Measurements from ENCODE around the gene PCED1B.
"Not testable (repeated sequence)": the region's sequence is repeated elsewhere in the genome, so short reads cannot be mapped to it uniquely, and the experiment has no call there.

Gene PCED1B

DNA sequence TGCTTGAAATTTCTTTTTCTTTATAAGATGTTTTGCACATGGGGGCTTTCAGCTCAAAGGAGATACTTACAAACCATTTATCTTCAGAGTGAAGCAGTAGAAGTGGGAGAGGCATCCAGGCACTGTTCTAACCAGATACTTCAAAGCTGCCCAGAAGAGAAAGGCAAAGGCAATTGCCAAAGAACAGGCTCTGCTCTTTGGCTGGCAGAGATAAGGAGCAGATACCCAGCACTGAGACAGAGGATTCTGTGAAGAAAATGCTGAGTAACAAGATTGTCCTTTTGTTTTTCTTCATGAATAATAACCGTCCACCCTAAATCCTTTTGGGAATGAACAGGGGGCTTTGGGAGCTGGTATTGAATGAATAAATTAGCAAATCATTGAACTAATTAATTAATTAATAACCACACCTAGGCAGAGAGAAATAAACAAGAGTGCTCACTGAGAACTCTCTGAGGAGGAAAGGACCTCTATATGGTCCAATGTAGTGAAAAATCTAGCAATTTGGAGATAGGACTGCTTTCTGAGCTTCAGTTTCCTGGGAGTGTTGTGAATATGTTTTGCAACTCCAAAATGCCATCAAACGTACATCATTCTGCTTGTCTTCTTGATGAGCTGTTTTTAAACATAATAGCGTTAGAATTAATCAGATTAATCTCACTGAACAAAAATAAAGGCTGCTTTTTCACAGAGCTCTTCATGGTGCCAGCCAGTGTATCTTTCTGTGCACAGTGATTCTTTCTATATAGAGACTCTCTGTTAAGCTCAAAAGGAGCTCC, 193.2 kb downstream of the PCED1B start:
- no peak for DNase-seq

DNA sequence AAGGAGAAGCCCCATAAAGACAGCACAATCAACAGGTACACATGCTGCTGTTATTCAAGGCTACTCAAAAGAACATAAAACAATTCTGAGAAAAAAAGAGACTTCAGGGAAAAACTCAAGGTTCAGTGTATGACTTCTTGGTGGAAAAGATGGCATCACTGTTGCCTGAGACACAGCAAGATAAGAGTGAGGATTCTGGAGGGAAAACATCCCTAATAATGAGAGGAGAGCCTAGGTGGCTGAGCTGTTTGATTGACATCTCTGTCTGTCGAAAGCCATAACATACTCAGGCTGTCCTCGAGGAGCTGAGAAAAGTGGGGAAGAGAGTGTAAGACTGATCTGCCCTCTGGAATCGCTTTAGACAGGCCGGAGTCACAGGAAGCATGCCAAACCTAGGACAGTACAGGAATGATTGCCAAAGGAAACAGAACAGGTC, 193.8 kb downstream of the PCED1B start:
- no peak for DNase-seq

- DNase-seq, result no peak
Measured at GRCh38 chr12:47274760-47275159, 195.3 kb downstream of the PCED1B start.

DNA sequence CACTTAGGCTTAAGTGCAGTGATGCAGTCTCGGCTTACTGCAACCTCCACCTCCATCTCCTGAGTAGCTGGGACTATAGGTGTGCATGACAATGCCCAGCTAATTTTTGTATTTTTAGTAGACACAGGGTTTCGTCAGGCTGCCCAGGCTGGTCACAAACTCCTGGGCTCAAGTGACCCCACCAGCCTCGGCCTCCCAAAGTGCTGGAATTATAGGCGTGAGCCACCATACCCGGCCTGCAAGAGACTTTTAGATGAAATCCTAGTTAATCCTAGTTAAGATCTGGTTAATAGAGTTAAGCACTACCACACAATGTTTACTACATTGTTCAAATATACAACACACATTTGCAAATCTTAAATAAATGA, 196.8 kb downstream of the PCED1B start:
- no peak for DNase-seq

DNA sequence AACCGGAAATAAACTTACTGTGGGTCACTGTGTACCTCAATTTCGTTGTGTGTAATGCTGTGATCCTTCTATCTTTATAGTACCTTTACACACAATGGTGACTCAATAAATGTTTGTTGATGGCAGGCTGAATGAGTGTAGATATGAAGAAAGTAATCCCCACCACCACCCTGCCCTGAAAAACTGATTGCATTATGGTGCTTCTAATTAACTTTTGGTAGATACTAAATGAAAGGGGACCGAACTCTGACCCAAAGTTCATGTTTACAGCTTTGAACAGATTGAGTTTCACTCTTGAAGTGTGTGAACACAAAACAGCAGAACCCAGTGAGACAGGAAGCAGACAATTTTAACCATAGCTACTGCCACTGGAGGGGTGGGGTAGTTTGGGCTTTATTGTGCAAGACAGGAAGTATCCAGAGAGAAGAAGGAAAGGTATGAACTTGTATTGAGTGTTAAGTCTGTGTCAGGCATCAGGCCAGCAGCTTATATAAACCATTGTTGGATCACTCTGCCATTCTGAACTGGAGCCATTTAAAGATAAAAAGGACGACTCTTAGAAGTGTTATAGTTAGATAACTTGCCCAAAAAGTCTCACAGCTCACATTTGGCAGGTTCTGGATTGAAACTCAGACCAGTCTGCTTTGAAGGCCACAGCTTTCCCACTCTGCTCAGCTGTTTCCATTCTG, 197.3 kb downstream of the PCED1B start:
- DNase-seq, result no peak

GRCh38 chr12:47277972-47278448, 198.6 kb downstream of the PCED1B start:
- DNase-seq, result no peak

DNA sequence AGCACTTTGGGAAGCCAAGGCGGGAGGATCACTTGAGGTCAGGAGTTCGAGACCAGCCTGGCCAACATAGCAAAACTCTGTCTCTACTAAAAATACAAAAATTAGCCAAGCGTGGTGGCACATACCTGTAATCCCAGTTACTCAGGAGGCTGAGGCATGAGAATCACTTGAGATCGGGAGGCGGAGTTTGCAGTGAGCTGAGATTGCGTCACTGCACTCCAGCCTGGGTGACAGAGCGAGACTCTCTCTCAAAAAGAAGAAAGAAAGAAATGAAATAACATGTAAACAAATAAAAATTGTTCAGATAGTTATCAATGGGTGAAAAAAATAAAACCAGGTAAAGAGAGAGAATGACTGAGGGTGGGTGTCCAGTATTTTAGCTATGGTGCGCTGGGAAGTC, 200.3 kb downstream of the PCED1B start:
- not testable (repeated sequence) for DNase-seq

GRCh38 chr12:47280543-47281300, 201.3 kb downstream of the PCED1B start:
- DNase-seq, result no peak

GRCh38 chr12:47281667-47282171, 202.3 kb downstream of the PCED1B start:
- no peak for DNase-seq

GRCh38 chr12:47282206-47282605, 202.8 kb downstream of the PCED1B start:
- no peak for DNase-seq
